Measurements from ENCODE around the gene NPR3. TPM values are rescaled to one million over a fixed set of nuclear protein-coding genes. Genes with fewer than 3 reads are reported as not detected.
"Not testable (repeated sequence)": the region's sequence is repeated elsewhere in the genome, so short reads cannot be mapped to it uniquely, and the experiment has no call there.

Gene NPR3
- total and polyA plus RNA-seq, 2 experiments from 2014 or later: 37.6 to 87.1 TPM

GRCh38 chr5:32791536-32792243, 80.6 kb downstream of the NPR3 start:
- Histone ChIP-seq H3K4me2 (ENCODE audit: unreplicated experiment) (no peak overlapping the region), H3K36me3 (ENCODE audit: low read depth) (peaks cover 23% of the 10 kb centered on the region)

GRCh38 chr5:32794086-32794485, 83.0 kb downstream of the NPR3 start:
- no peak for TF ChIP-seq EZH2phosphoT487 (IDR thresholded peaks at IDR 0.05; ENCODE audit: insufficient read depth, low read depth)
- no peak for TF ChIP-seq EZH2 (IDR thresholded peaks at IDR 0.05; ENCODE audit: insufficient read depth, poor library complexity, severe bottlenecking)
- 100% methylated on average over 1 of the region's 1 CpG for WGBS, 2 experiments (ENCODE audit: low coverage in 1 of 2, low lambda C conversion rate in 2 of 2, missing lambda C conversion rate in 2 of 2)
- Histone ChIP-seq H2AFZ (no peak overlapping the region), H3K4me3 (no peak overlapping the region), H3K9me3 (ENCODE audit: low read depth) (no peaks in the 10 kb centered on the region), H3K4me2 (ENCODE audit: unreplicated experiment) (no peak overlapping the region), H3K9me2 (ENCODE audit: insufficient read depth) (no peaks in the 10 kb centered on the region), H3K36me3 (ENCODE audit: low read depth) (peaks cover 6% of the 10 kb centered on the region; the same call in 1 of the 2 replicates), H4K20me1 (ENCODE audit: insufficient read depth) (no peaks in the 10 kb centered on the region), H3K27ac (no peak overlapping the region), H3F3A (ENCODE audit: insufficient read depth) (peaks cover 29% of the 10 kb centered on the region), H3K9ac (no peak overlapping the region), H3K4me1 (ENCODE audit: insufficient read depth) (peaks cover 22% of the 10 kb centered on the region), H3K79me2 (ENCODE audit: insufficient read depth) (no peaks in the 10 kb centered on the region), H3K27me3 (replicated peaks; ENCODE audit: insufficient read depth) (no peaks in the 10 kb centered on the region)
- in situ Hi-C loops (cut with MboI): no loop called here
- DNase-seq: peak; percentile 50

More at GRCh38 chr5:32791536-32792243, 80.6 kb downstream of the NPR3 start:
- Histone ChIP-seq H3K27ac (no peak overlapping the region), H2AFZ (no peak overlapping the region), H3K9ac (no peak overlapping the region), H3K4me1 (ENCODE audit: insufficient read depth) (peaks cover 22% of the 10 kb centered on the region), H3K79me2 (ENCODE audit: insufficient read depth) (no peaks in the 10 kb centered on the region), H3K9me2 (ENCODE audit: insufficient read depth) (no peaks in the 10 kb centered on the region), H3K4me3 (no peak overlapping the region), H3K9me3 (ENCODE audit: low read depth) (no peaks in the 10 kb centered on the region), H3F3A (ENCODE audit: insufficient read depth) (peaks cover 32% of the 10 kb centered on the region), H4K20me1 (ENCODE audit: insufficient read depth) (no peaks in the 10 kb centered on the region), H3K27me3 (replicated peaks; ENCODE audit: insufficient read depth) (no peaks in the 10 kb centered on the region)
- WGBS, 2 experiments (ENCODE audit: low coverage in 1 of 2, low lambda C conversion rate in 2 of 2, missing lambda C conversion rate in 2 of 2): 78 to 79% methylated on average over 9 of the region's 9 CpGs
- TF ChIP-seq EZH2phosphoT487 (IDR thresholded peaks at IDR 0.05; ENCODE audit: insufficient read depth, low read depth) (no peak), EZH2 (IDR thresholded peaks at IDR 0.05; ENCODE audit: insufficient read depth, poor library complexity, severe bottlenecking) (no peak)
- DNase-seq: no peak
- in situ Hi-C loops (cut with MboI): no loop called here

GRCh38 chr5:32802764-32803163, 91.6 kb downstream of the NPR3 start:
- Histone ChIP-seq H3K9ac (no peak overlapping the region), H3K4me3 (no peak overlapping the region), H3K4me2 (ENCODE audit: unreplicated experiment) (no peak overlapping the region), H3K4me1 (ENCODE audit: insufficient read depth) (peaks cover 17% of the 10 kb centered on the region), H4K20me1 (ENCODE audit: insufficient read depth) (no peaks in the 10 kb centered on the region), H3F3A (ENCODE audit: insufficient read depth) (peaks cover 15% of the 10 kb centered on the region), H3K27ac (no peak overlapping the region), H3K79me2 (ENCODE audit: insufficient read depth) (no peaks in the 10 kb centered on the region), H3K9me3 (ENCODE audit: low read depth) (no peaks in the 10 kb centered on the region), H3K36me3 (ENCODE audit: low read depth) (no peaks in the 10 kb centered on the region), H3K9me2 (ENCODE audit: insufficient read depth) (no peaks in the 10 kb centered on the region), H3K27me3 (replicated peaks; ENCODE audit: insufficient read depth) (no peaks in the 10 kb centered on the region), H2AFZ (no peak overlapping the region; the same call in 1 of the 2 replicates)
- DNase-seq: no peak
- WGBS, 2 experiments (ENCODE audit: low coverage in 1 of 2, low lambda C conversion rate in 2 of 2, missing lambda C conversion rate in 2 of 2): 95 to 97% methylated on average over 7 of the region's 7 CpGs
- TF ChIP-seq EZH2phosphoT487 (IDR thresholded peaks at IDR 0.05; ENCODE audit: insufficient read depth, low read depth): no peak
- no peak for TF ChIP-seq EZH2 (IDR thresholded peaks at IDR 0.05; ENCODE audit: insufficient read depth, poor library complexity, severe bottlenecking)
- in situ Hi-C loops (cut with MboI): no loop called here

GRCh38 chr5:32803656-32804055, 92.5 kb downstream of the NPR3 start:
- Histone ChIP-seq H3K27me3 (replicated peaks; ENCODE audit: insufficient read depth) (no peaks in the 10 kb centered on the region), H3K27ac (no peak overlapping the region), H4K20me1 (ENCODE audit: insufficient read depth) (no peaks in the 10 kb centered on the region), H3K4me1 (ENCODE audit: insufficient read depth) (peaks cover 17% of the 10 kb centered on the region), H3K9me3 (ENCODE audit: low read depth) (no peaks in the 10 kb centered on the region), H3K9me2 (ENCODE audit: insufficient read depth) (no peaks in the 10 kb centered on the region), H3K36me3 (ENCODE audit: low read depth) (no peaks in the 10 kb centered on the region), H3F3A (ENCODE audit: insufficient read depth) (peaks cover 15% of the 10 kb centered on the region), H3K79me2 (ENCODE audit: insufficient read depth) (no peaks in the 10 kb centered on the region), H3K9ac (peak overlapping the region; percentile 46; the same call in 1 of the 2 replicates), H2AFZ (peak overlapping the region; percentile 60), H3K4me2 (ENCODE audit: unreplicated experiment) (peak overlapping the region; percentile 70), H3K4me3 (peak overlapping the region; percentile 22; the same call in 1 of the 2 replicates)
- in situ Hi-C loops (cut with MboI): no loop called here
- TF ChIP-seq EZH2phosphoT487 (IDR thresholded peaks at IDR 0.05; ENCODE audit: insufficient read depth, low read depth) (no peak), EZH2 (IDR thresholded peaks at IDR 0.05; ENCODE audit: insufficient read depth, poor library complexity, severe bottlenecking) (no peak)
- no peak for DNase-seq
- 29 to 31% methylated on average over 3 of the region's 3 CpGs for WGBS, 2 experiments (ENCODE audit: low coverage in 1 of 2, low lambda C conversion rate in 2 of 2, missing lambda C conversion rate in 2 of 2)

- peak; percentile 31 for DNase-seq
- WGBS, 2 experiments (ENCODE audit: low coverage in 1 of 2, low lambda C conversion rate in 2 of 2, missing lambda C conversion rate in 2 of 2): 63 to 74% methylated on average over 1 of the region's 1 CpG
- H2AFZ ChIP-seq: not testable (repeated sequence)
Measured at GRCh38 chr5:32805462-32805861, 94.3 kb downstream of the NPR3 start.

More at GRCh38 chr5:32805462-32805861, 94.3 kb downstream of the NPR3 start:
- H4K20me1 ChIP-seq (ENCODE audit: insufficient read depth); H3K9me2 ChIP-seq (ENCODE audit: insufficient read depth); H3K4me3 ChIP-seq; H3K9me3 ChIP-seq (ENCODE audit: low read depth); H3K79me2 ChIP-seq (ENCODE audit: insufficient read depth); in situ Hi-C loops (cut with MboI); H3K36me3 ChIP-seq (ENCODE audit: low read depth); H3K27me3 ChIP-seq (replicated peaks; ENCODE audit: insufficient read depth): not testable (repeated sequence)
- H3K4me1 ChIP-seq (ENCODE audit: insufficient read depth): peaks cover 35% of the 10 kb centered on the region
- peaks cover 20% of the 10 kb centered on the region for H3F3A ChIP-seq (ENCODE audit: insufficient read depth)
- H3K4me2 ChIP-seq (ENCODE audit: unreplicated experiment): peak overlapping the region; percentile 69
- peak overlapping the region; percentile 78 for H3K9ac ChIP-seq
- peak overlapping the region; percentile 95 for H3K27ac ChIP-seq

Measured in GM23248 (cell line).